HTERT RPE-1 (cell line): ENCODE measurements around the gene DTNBP1.

Experiments used
- in situ Hi-C: fragments of 300-500 bp; cut with MboI; formaldehyde crosslinking; loops from 4 replicates; pipeline ENCODE4 v1.14.3; 2020; ENCODE audit warnings: low sequenced_read_pairs

Gene DTNBP1

GRCh38 chr6:15662326-15663129 is at the start of gene DTNBP1:
DTNBP1 (minus strand) TSS chr6:15663028; CDS start chr6:15662869, 159 bp downstream.
- in situ Hi-C loops, result no loop called here

GRCh38 chr6:15709651-15710269 is 46.9 kb upstream of the DTNBP1 start:
- in situ Hi-C loops, result no loop called here

- in situ Hi-C loops, result no loop called here
Observed at GRCh38 chr6:15708231-15708630, 45.4 kb upstream of the DTNBP1 start.

- in situ Hi-C loops, result no loop called here
Observed at GRCh38 chr6:15705981-15706380, 43.2 kb upstream of the DTNBP1 start.

GRCh38 chr6:15698471-15698870 is 35.6 kb upstream of the DTNBP1 start:
- in situ Hi-C loops, result no loop called here

GRCh38 chr6:15697895-15698294 is 35.1 kb upstream of the DTNBP1 start:
- in situ Hi-C loops, result no loop called here

- in situ Hi-C loops, result no loop called here
Observed at GRCh38 chr6:15691250-15691869, 28.5 kb upstream of the DTNBP1 start.

GRCh38 chr6:15690510-15690909 is 27.7 kb upstream of the DTNBP1 start:
- in situ Hi-C loops, result no loop called here

GRCh38 chr6:15689586-15690482 is 27.0 kb upstream of the DTNBP1 start:
- in situ Hi-C loops, result no loop called here

GRCh38 chr6:15685619-15686018 is 22.8 kb upstream of the DTNBP1 start:
- in situ Hi-C loops, result no loop called here

GRCh38 chr6:15682965-15683822 is 20.4 kb upstream of the DTNBP1 start:
- in situ Hi-C loops, result no loop called here

- in situ Hi-C loops, result no loop called here
Observed at GRCh38 chr6:15681946-15682345, 19.1 kb upstream of the DTNBP1 start.

GRCh38 chr6:15678514-15678913 is 15.7 kb upstream of the DTNBP1 start:
- in situ Hi-C loops, result no loop called here

GRCh38 chr6:15677822-15678221 is 15.0 kb upstream of the DTNBP1 start:
- in situ Hi-C loops, result no loop called here

GRCh38 chr6:15675536-15676220 is 12.8 kb upstream of the DTNBP1 start:
- in situ Hi-C loops, result no loop called here

- in situ Hi-C loops, result no loop called here
Observed at GRCh38 chr6:15674690-15675386, 12.0 kb upstream of the DTNBP1 start.

- in situ Hi-C loops, result no loop called here
Observed at GRCh38 chr6:15673666-15674065, 10.8 kb upstream of the DTNBP1 start.

GRCh38 chr6:15672818-15673217 is 10.0 kb upstream of the DTNBP1 start:
- in situ Hi-C loops, result no loop called here

GRCh38 chr6:15672291-15672690 is 9.5 kb upstream of the DTNBP1 start:
- in situ Hi-C loops, result no loop called here
